Esophagus mucosa (tissue), 1 donor: ENCODE measurements around the gene HBG2. TPM values are rescaled to one million over a fixed set of nuclear protein-coding genes. Genes with fewer than 3 reads are reported as not detected.

Source experiments
- ATAC-seq: fragments of 200-7000 bp; cut with Tn5 transposase; one replicate; pipeline ENCODE4 v1.9.1; 2020
- total RNA-seq: library from RNA; stranded (reverse); gene quantifications from one replicate; pipeline ENCODE4 v1.2.4, GENCODE V29; 2023
- donor health status: DM: yes; HTN: yes; CAD: no.

The HBG2 gene
- total RNA-seq, 1 donor from 2014 or later, result not detected

DNA sequence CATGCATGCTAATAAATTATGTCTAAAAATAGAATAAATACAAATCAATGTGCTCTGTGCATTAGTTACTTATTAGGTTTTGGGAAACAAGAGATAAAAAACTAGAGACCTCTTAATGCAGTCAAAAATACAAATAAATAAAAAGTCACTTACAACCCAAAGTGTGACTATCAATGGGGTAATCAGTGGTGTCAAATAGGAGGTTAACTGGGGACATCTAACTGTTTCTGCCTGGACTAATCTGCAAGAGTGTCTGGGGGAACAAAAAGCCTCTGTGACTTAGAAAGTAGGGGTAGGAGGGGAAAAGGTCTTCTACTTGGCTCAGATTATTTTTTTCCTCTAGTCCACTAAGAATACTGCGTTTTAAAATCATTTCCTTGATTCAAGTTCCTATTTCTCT, 26.9 kb downstream of the HBG2 start:
- no peak for ATAC-seq

- ATAC-seq, result no peak
Observed at GRCh38 chr11:5226732-5227310, 27.8 kb downstream of the HBG2 start, which contains the start of gene HBB. TSS of gene HBB (minus strand) at chr11:5227071. CDS start at chr11:5227021, 50 bp downstream.

DNA sequence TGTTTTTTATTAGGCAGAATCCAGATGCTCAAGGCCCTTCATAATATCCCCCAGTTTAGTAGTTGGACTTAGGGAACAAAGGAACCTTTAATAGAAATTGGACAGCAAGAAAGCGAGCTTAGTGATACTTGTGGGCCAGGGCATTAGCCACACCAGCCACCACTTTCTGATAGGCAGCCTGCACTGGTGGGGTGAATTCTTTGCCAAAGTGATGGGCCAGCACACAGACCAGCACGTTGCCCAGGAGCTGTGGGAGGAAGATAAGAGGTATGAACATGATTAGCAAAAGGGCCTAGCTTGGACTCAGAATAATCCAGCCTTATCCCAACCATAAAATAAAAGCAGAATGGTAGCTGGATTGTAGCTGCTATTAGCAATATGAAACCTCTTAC, 29.1 kb downstream of the HBG2 start:
- no peak for ATAC-seq

GRCh38 chr11:5224538-5225479, 29.8 kb downstream of the HBG2 start:
- no peak for ATAC-seq

- ATAC-seq, result no peak
Observed at GRCh38 chr11:5223686-5224085, 30.9 kb downstream of the HBG2 start.

GRCh38 chr11:5223146-5223545, 31.4 kb downstream of the HBG2 start:
- no peak for ATAC-seq

DNA sequence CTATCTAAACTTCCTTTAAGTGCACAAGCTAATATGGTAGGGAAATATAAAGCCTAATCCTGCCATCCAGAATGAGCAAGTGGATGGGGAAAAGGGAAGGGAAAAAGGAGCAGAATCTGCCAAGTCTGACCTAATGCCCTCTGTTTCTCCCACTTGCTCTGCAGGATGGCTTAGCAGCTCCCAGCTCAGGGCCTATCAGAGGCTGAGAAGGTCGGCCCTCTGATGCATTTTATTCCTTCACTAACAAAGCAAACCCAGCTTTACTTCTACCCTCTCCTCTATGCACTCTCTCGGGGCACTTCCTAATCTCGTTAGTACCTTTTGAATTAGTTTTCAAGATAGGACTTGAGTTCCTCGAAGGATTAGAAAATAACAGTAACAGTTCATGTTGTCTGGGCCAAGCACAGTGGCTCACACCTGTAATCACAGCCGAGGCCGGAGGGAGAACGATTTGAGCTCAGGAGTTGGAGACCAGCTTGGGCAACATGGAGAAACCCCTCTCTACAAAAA, 44.1 kb downstream of the HBG2 start:
- no peak for ATAC-seq

GRCh38 chr11:5204787-5205186, 49.8 kb downstream of the HBG2 start:
- no peak for ATAC-seq

- no peak for ATAC-seq
Observed at GRCh38 chr11:5203366-5203765, 51.2 kb downstream of the HBG2 start.

Other genes with a start within 250 kb of the HBG2 start
- gene OR52J3, start 208.3 kb downstream of the HBG2 start, total RNA-seq, result not detected
- gene OR52E2, start 195.2 kb downstream of the HBG2 start, total RNA-seq, result not detected
- not detected for gene OR52E1, start 185.2 kb downstream of the HBG2 start, total RNA-seq
- not detected for gene OR52A5, start 116.4 kb downstream of the HBG2 start, total RNA-seq
- gene OR52A1, start 100.0 kb downstream of the HBG2 start, total RNA-seq, result not detected
- not detected for gene OR51V1, start 54.1 kb downstream of the HBG2 start, total RNA-seq
- 20.2 TPM for gene HBB, start 27.7 kb downstream of the HBG2 start, total RNA-seq
- not detected for gene HBD, start 20.3 kb downstream of the HBG2 start, total RNA-seq
- not detected for gene HBG1, start 4.9 kb downstream of the HBG2 start, total RNA-seq
- gene HBE1, start 15.2 kb upstream of the HBG2 start, total RNA-seq, result not detected
- gene OR51B4, start 47.2 kb upstream of the HBG2 start, total RNA-seq, result not detected
- gene OR51B2, start 69.5 kb upstream of the HBG2 start, total RNA-seq, result not detected
- not detected for gene OR51B5, start 88.7 kb upstream of the HBG2 start, total RNA-seq
- not detected for gene OR51B6, start 96.7 kb upstream of the HBG2 start, total RNA-seq
- not detected for gene OR51M1, start 129.0 kb upstream of the HBG2 start, total RNA-seq
- not detected for gene OR51Q1, start 167.3 kb upstream of the HBG2 start, total RNA-seq
- not detected for gene OR51I1, start 186.7 kb upstream of the HBG2 start, total RNA-seq
- gene OR51I2, start 194.5 kb upstream of the HBG2 start, total RNA-seq, result not detected
- not detected for gene OR52D1, start 233.9 kb upstream of the HBG2 start, total RNA-seq